Measurements from ENCODE around the gene HDAC1. TPM values are rescaled to one million over a fixed set of nuclear protein-coding genes. Genes with fewer than 3 reads are reported as not detected.

HDAC1 gene
- total RNA-seq, 1 donor from 2014 or later, result 54.7 TPM

- peak; percentile 64 for DNase-seq (ENCODE audit: low spot score)
- ATAC-seq, result peak; percentile 65
- intact Hi-C loops (cut with DNase I), result no loop called here
Observed at GRCh38 chr1:32361308-32361673, 69.4 kb downstream of the HDAC1 start.

DNA sequence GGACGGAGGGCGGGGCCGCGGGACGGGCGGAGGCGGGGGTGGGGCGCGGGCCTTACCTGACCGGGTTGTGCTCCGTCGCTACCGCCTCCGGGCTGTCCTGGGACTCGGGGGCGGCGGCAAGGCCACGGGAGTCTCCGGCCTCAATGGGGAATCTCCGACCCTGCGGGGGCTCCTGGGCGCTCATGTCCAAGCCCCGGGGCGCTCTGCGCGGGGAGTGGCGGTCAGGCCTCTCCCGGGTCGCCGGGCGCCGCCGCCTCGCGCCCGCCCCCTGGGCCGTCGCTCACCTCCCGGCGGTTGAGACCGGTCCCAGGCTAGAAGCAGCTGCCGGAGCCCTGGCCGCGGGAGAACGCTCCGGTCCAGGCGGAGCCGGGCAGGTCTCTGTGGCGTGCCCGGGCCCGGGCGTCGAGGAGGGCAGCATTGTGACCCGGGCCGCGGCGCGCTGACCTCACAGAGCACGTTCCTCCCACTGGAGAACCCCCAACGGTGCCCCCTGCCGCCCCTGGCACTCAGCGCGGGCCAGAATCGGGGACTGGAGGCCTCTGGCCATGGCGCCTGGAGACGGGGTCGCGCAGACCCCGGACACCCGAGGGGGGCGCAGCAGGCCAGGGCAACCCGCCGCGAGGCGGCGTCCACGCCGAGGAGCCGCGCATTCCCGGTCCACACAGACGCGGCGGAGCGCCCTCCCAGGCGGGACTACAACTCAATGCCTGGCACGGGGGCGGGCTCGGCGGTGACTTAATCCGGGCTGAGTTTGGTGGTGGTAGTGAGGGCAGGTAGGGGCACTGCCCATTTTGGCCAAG lies 70.0 kb downstream of the HDAC1 start:
- ATAC-seq, result peak; percentile 66
- intact Hi-C loops (cut with DNase I), result no loop called here
- DNase-seq (ENCODE audit: low spot score), result peak; percentile 82

DNA sequence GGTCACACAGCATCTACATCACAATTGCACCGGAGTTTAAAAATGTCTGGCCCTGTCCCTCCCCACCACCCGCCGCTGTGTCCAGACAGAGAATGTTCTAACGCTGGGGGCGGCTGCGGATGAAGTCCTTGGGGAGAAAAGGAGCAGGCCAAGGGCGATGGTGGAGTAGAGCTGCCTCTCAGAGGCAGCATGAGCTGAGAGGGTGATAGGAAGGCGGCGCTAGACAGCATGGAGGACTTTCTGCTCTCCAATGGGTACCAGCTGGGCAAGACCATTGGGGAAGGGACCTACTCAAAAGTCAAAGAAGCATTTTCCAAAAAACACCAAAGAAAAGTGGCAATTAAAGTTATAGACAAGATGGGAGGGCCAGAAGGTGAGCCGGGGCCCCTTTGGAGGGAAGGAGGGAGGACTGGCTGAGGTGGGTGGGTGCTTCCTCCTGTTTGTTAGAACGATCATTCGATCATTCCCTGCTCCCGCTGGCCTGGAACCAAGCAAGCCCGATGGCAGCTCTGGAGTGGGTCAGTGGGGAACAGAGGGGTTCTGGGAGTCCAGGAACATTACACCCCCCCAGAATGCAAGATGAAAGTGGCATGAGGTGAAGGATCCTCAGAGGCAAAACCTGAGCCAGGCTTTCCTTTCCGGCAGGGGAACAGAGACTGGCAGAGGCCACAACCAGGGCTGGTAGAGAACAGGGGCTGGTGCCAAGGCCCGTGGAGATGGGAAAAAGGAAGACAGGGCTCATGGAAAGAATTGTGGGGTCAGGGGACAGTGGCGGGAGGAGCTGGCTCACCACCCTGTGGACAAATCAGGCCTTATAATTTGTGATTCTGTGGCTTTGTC lies 70.8 kb downstream of the HDAC1 start, which contains the start of the genes FAM229A and TSSK3:
FAM229A (minus strand) TSS at position 12 of the 840 bp plus-strand sequence. CDS start 394 bp downstream, outside the sequence.
TSSK3 (plus strand) TSS at position 66 of the 840 bp plus-strand sequence; CDS start at position 229, 163 bp downstream.
- intact Hi-C loops (cut with DNase I), result no loop called here
- ATAC-seq (peak; percentile 35), DNase-seq (ENCODE audit: low spot score) (no peak)

DNA sequence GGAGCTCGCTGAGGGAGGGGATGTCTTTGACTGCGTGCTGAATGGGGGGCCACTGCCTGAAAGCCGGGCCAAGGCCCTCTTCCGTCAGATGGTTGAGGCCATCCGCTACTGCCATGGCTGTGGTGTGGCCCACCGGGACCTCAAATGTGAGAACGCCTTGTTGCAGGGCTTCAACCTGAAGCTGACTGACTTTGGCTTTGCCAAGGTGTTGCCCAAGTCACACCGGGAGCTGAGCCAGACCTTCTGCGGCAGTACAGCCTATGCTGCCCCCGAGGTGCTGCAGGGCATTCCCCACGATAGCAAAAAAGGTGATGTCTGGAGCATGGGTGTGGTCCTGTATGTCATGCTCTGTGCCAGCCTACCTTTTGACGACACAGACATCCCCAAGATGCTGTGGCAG lies 71.8 kb downstream of the HDAC1 start:
- intact Hi-C loops (cut with DNase I), result no loop called here
- DNase-seq (ENCODE audit: low spot score) (no peak), ATAC-seq (no peak)

- intact Hi-C loops (cut with DNase I), result loop anchor here (5.0 kb wide), 1 partner anchor 942 kb away; no protein-coding TSS in a partner anchor
- DNase-seq (ENCODE audit: low spot score), result no peak
- ATAC-seq, result no peak
Observed at GRCh38 chr1:32364836-32365235, 73.0 kb downstream of the HDAC1 start.

- DNase-seq (ENCODE audit: low spot score), result no peak
- intact Hi-C loops (cut with DNase I), result loop anchor here (5.0 kb wide), 1 partner anchor 942 kb away; no protein-coding TSS in a partner anchor
- no peak for ATAC-seq
Observed at GRCh38 chr1:32365445-32365844, 73.6 kb downstream of the HDAC1 start.

- ATAC-seq, result no peak
- intact Hi-C loops (cut with DNase I), result loop anchor here (5.0 kb wide), 1 partner anchor 939 kb away; no protein-coding TSS in a partner anchor
- no peak for DNase-seq (ENCODE audit: low spot score)
Observed at GRCh38 chr1:32367912-32368635, 76.2 kb downstream of the HDAC1 start.

DNA sequence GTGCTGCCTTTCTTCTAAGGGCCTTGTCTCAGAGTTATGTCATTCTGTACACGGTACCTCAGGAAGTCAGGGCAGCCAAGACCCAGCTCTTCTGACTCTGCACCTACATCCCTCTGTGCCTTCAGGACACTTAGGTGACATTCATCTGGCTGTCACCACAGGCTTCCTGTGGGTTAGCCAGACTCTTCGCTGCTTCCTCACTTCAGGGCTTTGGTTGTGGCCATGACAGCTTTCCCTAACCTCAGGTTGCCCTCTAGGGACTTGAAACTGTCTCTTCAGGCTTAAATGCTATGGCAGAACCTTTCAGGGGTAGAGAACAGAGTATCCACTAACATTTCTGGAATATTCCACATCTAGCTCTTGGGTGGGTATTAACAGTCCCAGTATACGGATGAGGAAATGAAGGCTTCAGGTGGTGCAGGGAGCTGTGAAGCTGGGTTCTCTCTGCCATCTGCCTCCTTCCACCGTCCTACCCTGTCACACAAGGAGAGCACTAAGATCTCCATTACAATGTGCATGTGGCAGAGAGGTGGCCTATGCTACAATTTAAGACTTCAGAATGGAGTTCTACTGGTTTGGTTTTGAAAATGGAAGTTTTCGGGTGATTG lies 80.4 kb downstream of the HDAC1 start:
- ATAC-seq (no peak), DNase-seq (ENCODE audit: low spot score) (no peak)
- intact Hi-C loops (cut with DNase I), result no loop called here

GRCh38 chr1:32373996-32374592 lies 82.2 kb downstream of the HDAC1 start:
- no peak for ATAC-seq
- intact Hi-C loops (cut with DNase I), result no loop called here
- DNase-seq (ENCODE audit: low spot score), result no peak

DNA sequence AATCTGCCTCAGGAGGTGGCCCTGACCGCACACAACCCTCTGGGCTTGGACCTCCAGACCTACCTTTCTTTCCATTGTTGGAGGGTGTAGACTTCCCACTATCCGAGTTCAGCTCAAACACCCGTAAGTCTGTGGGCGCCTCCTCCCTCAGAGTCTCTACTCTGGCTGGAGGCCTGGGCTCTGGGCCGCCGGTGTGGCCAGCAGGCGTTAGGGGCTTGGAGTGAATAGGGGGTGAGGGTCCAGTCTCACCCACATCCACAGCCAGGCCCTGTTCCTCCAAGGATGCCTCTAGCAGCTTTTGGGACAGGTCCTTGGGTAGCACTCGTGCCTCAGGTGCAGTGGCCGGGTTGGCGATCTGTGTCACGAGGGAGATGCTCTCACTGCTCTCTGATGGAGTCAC lies 84.3 kb downstream of the HDAC1 start:
- intact Hi-C loops (cut with DNase I), result no loop called here
- DNase-seq (ENCODE audit: low spot score) (no peak), ATAC-seq (no peak)

DNA sequence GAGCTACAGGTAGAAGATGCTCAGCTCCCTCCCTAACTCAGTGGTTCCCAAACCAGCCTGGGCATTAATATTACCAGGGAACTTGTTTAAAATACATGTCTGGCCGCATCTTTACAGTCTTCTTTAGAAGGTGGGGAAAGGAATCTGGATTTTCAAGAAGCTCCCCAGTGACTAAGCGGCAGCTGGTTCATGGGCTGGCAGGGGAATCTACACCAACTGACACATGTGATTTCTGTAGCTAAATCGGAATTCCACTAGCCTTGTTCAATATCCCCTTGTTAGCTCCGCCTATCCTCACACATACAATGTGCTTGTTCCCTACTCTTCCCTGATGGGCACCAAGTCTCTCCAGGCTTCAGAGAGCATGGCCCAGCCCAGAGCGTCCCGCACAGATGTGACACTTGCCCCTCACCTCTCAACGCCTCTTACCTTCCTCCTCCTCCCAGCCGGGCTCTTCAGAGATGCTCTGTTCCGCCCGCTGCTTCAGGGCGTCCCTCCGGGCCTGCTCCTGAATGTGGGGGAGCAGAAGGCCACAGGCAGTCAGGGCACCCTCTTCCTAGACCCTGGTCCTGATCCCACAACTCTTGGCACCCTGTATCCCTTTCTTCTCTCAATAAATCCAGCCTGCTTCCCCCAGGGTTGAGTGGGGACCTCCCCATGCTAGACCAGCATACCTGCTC lies 85.8 kb downstream of the HDAC1 start:
- intact Hi-C loops (cut with DNase I), result no loop called here
- DNase-seq (ENCODE audit: low spot score) (no peak), ATAC-seq (no peak)

DNA sequence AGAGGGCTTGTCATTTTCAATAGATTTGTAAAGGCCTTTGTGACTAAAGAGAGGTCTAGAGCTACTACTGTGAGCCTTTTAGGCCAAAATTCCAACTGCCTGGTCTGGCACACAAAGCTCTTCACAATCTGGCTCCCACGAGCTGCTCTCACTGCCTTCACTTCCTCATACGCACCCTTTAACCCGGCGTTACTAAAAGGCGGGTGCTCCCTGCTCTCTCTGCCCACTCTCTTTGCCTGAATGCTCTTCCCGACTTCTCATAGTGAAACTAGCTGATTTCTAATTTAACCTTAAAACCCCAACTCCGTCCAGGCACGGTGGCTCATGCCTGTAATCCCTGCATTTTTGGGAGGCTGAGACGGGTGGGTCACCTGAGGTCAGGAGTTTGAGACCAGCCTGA lies 88.2 kb downstream of the HDAC1 start:
- ATAC-seq, result no peak
- no peak for DNase-seq (ENCODE audit: low spot score)

More for the DNA sequence above, 88.2 kb downstream of the HDAC1 start:
- intact Hi-C loops (cut with DNase I), result no loop called here

Other genes starting within 250 kb of the HDAC1 start
- gene TMEM39B, start 219.1 kb upstream of the HDAC1 start, total RNA-seq, result 16.4 TPM
- gene KPNA6, start 184.0 kb upstream of the HDAC1 start, total RNA-seq, result 58.9 TPM
- 49.5 TPM for gene TXLNA, start 112.4 kb upstream of the HDAC1 start, total RNA-seq
- gene CCDC28B, start 91.5 kb upstream of the HDAC1 start, total RNA-seq, result 3.7 TPM
- gene IQCC, start 86.4 kb upstream of the HDAC1 start, total RNA-seq, result 1.1 TPM
- not detected for gene DCDC2B, start 83.0 kb upstream of the HDAC1 start, total RNA-seq
- gene TMEM234, start 69.7 kb upstream of the HDAC1 start, total RNA-seq, result 27.0 TPM
- 92.3 TPM for gene EIF3I, start 69.7 kb upstream of the HDAC1 start, total RNA-seq
- gene FAM167B, start 44.9 kb upstream of the HDAC1 start, total RNA-seq, result 16.1 TPM
- 3.2 TPM for gene LCK, start 40.8 kb upstream of the HDAC1 start, total RNA-seq
- gene MARCKSL1, start 44.1 kb downstream of the HDAC1 start, total RNA-seq, result 126 TPM
- gene FAM229A, start 70.4 kb downstream of the HDAC1 start, total RNA-seq, result 12.0 TPM
- 5.1 TPM for gene TSSK3, start 70.5 kb downstream of the HDAC1 start, total RNA-seq
- gene BSDC1, start 102.4 kb downstream of the HDAC1 start, total RNA-seq, result 83.1 TPM
- gene ZBTB8B, start 173.0 kb downstream of the HDAC1 start, total RNA-seq, result 0.04 TPM
- gene ZBTB8A, start 247.3 kb downstream of the HDAC1 start, total RNA-seq, result 8.9 TPM

All from sciatic nerve (tissue), 2 donors.